Suprapubic skin (tissue), 4 donors: ENCODE measurements around the gene MBNL2.

Source experiments
- CTCF ChIP-seq, 2 donors: fragments of 200-600 bp in 1 of 2; fragments of 450-650 bp in 1 of 2; sonication (generic) in 1 of 2; IDR thresholded peaks; one replicate each; pipeline ENCODE4 v1.5.1; 2016 to 2019; ENCODE audit warnings: antibody characterized with exemption in 2 of 2, mild to moderate bottlenecking in 1 of 2, moderate library complexity in 1 of 2
- POLR2A ChIP-seq, 2 donors: fragments of 450-650 bp; IDR thresholded peaks; one replicate each; pipeline ENCODE4 v1.6.1; 2017; ENCODE audit warnings: antibody characterized with exemption in 2 of 2, mild to moderate bottlenecking in 2 of 2, moderate library complexity in 2 of 2
- POLR2AphosphoS5 ChIP-seq, 3 donors: sonication (generic); formaldehyde crosslinking; IDR thresholded peaks; one replicate each; pipeline ENCODE4 v1.6.1; 2017; ENCODE audit warnings: antibody characterized with exemption in 3 of 3

GRCh38 chr13:97266332-97266731, 44.2 kb downstream of the MBNL2 start:
- TF ChIP-seq CTCF (IDR thresholded peaks at IDR 0.05), result no peak
- no peak for TF ChIP-seq POLR2A (IDR thresholded peaks at IDR 0.05)
- TF ChIP-seq POLR2AphosphoS5 (IDR thresholded peaks at IDR 0.05), result no peak
